TTC549 (cell line): ENCODE results near the gene RAPGEF3.

Experiments used
- FAIRE-seq: peaks from 2 replicates; lab custom pipeline; 2012; peaks lifted over from hg19 to GRCh38; lab: Jason Lieb, UNC

RAPGEF3 gene

GRCh38 chr12:47758834-47759690 lies at the start of gene RAPGEF3:
RAPGEF3 (minus strand) TSS chr12:47758880; CDS start chr12:47758556, 324 bp downstream.
- FAIRE-seq, result no peak

GRCh38 chr12:47808050-47808449 lies 49.4 kb upstream of the RAPGEF3 start:
- no peak for FAIRE-seq

DNA sequence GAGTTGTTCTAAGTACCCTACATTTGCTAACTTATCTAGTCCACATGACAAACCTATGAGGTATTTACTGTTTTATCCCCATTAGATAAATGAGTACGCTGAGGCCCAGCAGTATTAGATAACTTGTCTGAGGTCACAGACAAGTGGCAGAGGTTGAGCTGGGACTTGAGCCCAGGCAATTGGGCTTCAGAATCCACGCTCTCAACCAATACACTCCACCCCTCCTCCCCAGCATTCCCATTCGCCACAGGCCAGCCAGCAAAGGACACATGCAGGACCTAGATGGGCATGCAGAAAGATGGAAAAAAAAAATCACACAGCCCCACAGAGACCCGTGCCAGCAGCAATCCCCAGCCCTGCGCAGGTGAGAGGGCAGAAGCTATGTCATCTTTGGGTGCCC lies 48.7 kb upstream of the RAPGEF3 start:
- FAIRE-seq, result no peak

- FAIRE-seq, result no peak
Measured at GRCh38 chr12:47805417-47805816, 46.7 kb upstream of the RAPGEF3 start.

DNA sequence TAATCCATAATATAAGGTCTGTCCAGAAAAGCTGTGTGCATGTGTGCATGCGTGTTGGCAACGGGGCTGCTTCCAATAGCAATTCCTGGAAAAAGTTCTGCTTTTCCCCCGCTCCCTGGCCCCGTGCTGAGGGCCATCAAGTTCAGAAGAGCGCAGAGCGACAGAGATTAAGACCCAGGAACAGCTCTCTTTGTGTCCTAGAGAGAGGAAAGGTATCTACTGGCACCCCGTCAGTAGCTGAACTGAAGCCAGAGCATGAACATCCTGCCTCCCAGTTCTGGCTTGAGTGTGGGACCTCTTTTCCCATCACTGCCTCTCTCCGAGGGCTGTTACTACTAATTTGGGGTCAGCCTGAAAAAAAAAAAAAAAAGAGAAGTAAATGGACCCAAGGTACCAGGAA lies 45.5 kb upstream of the RAPGEF3 start:
- FAIRE-seq, result no peak

GRCh38 chr12:47803191-47803875 lies 44.7 kb upstream of the RAPGEF3 start:
- no peak for FAIRE-seq

GRCh38 chr12:47802312-47802711 lies 43.6 kb upstream of the RAPGEF3 start:
- no peak for FAIRE-seq

DNA sequence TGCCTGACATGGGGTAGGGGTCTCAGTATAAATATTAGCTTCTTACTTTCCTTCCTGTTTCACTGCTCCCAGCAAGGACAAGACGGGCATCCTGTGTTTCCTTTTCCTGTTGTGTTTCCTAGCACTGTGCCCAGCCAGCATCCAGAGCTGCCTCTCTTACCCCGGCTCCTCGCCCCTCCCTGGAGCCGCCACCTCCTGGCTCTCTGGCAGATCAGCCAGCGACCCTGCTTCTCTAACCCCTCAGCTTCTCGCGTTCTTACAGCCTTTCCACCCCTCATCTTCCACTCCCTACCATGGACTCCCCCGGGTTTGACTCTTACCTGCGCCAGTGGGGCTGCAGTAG lies 43.2 kb upstream of the RAPGEF3 start:
- no peak for FAIRE-seq

- no peak for FAIRE-seq
Measured at GRCh38 chr12:47801170-47801903, 42.7 kb upstream of the RAPGEF3 start.

GRCh38 chr12:47800582-47800981 lies 41.9 kb upstream of the RAPGEF3 start:
- FAIRE-seq, result no peak

DNA sequence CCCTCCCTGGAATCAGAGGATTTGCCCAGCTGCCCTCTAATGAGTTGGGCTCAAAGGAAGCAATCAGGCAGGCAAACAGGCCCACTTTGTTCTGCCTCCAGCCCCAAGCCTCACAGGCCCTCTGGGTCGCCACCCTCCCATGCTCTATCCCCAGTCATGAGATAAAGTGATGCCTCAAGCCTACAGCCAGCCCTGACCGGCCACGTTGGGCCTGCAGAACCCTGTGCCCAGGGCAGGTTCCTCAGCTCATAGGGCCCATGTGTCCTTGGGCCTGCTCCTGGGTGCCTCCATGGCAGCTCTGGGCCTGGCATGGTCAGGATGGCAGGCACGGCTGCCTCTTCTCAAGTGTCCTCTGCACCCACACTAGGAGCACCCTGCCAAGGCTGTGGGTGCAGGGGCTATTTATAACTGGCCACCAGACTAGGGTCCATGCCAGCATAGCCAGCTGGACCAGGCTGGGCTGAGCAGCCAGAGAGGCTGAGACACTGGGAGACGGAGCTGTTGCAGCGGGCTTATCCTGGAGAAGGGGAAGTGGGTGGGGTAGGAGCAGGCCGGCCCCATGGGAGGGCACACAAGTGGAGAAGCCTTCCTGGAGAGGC lies 40.8 kb upstream of the RAPGEF3 start:
- FAIRE-seq, result no peak

GRCh38 chr12:47798382-47798948 lies 39.8 kb upstream of the RAPGEF3 start:
- no peak for FAIRE-seq

GRCh38 chr12:47797441-47797840 lies 38.8 kb upstream of the RAPGEF3 start:
- FAIRE-seq, result no peak

- no peak for FAIRE-seq
Measured at GRCh38 chr12:47795814-47796411, 37.2 kb upstream of the RAPGEF3 start.

GRCh38 chr12:47795121-47795813 lies 36.6 kb upstream of the RAPGEF3 start:
- FAIRE-seq, result no peak

- no peak for FAIRE-seq
Measured at GRCh38 chr12:47794679-47795078, 36.0 kb upstream of the RAPGEF3 start.

DNA sequence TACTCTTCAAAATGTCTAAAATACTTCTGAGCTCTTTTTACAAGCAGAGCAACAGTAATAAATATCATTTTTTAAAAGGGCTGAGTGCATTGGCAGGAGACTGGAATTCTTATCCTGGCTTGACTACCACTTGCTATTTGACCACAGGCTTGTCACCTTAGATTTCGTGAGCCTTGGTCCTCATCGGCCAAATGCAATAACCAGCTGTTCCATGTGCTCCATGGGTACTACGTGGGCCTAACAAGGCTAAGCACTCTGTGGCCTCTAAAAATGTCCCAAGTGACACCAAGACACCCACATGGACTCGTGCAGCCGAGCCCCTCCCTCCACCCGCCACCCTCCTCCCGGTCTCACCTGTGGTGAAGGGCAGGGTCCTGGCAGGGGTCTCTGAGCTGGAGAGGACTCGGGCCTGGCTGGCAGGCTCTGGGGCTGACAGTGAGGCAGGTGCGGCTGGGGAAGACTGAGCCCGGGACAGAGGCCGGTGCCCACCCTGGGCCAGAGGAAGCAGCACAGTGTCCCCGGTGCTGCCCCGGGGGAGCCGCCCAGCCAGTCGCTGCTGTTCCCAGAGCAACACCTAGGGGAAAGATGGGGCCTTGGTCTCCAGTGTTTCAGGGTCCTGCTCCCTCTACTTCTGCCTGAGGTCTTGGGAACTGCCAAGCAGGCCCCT lies 34.5 kb upstream of the RAPGEF3 start:
- no peak for FAIRE-seq

- no peak for FAIRE-seq
Measured at GRCh38 chr12:47791874-47792273, 33.2 kb upstream of the RAPGEF3 start.

- FAIRE-seq, result no peak
Measured at GRCh38 chr12:47791351-47791746, 32.7 kb upstream of the RAPGEF3 start.

DNA sequence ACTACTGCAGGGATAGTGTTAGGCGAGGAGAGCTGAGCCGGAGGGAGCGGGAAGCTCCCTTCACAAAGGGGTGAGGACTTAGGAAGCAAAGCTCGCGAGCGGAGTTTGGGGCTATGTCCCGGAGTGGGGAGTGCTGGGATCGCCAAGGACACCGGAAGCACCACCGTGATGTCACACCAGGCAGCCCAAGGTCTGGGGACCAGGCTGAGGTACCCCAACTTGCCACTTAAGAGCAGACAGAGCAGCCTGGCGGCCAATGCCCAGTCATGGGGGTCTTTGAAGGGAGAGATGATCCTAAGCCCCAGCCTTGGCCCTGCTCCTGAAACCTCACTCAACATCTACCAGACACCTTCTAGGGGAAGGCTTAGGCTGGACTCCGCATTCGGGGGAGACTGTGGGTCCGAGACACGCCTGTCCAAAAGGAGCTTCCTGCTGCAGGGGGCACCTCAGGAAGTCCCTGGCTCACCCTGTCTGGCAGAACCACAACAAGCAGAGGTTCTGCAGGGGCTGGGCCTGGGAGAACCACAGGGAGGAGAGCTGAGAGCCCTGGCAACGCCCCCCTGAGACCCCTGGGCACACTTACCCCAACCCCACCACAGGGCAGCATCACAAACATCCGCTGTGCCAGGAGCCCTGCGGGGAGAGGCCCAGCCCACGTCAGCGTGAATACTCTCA lies 32.1 kb upstream of the RAPGEF3 start:
- FAIRE-seq, result no peak
